GM19043 (cell line): Measurements from ENCODE around the gene RBFOX2.
"Not testable (repeated sequence)": the region's sequence is repeated elsewhere in the genome, so short reads cannot be mapped to it uniquely, and the experiment has no call there.

ENCODE experiments used
- ATAC-seq: cut with Tn5 transposase; IDR thresholded peaks from one replicate; pipeline ENCODE4 v1.9.1; 2021; ENCODE audit warnings: low read depth; ENCODE audit not compliant: unreplicated experiment

Gene RBFOX2, protein sequence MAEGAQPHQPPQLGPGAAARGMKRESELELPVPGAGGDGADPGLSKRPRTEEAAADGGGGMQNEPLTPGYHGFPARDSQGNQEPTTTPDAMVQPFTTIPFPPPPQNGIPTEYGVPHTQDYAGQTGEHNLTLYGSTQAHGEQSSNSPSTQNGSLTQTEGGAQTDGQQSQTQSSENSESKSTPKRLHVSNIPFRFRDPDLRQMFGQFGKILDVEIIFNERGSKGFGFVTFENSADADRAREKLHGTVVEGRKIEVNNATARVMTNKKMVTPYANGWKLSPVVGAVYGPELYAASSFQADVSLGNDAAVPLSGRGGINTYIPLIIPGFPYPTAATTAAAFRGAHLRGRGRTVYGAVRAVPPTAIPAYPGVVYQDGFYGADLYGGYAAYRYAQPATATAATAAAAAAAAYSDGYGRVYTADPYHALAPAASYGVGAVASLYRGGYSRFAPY

GRCh38 chr22:36028646-36029405, at the start of gene RBFOX2:
TSS of gene RBFOX2 (minus strand) at chr22:36028824. CDS start at chr22:36028425, 399 bp downstream.
- ATAC-seq, result no peak

- no peak for ATAC-seq
Observed at GRCh38 chr22:36077271-36077670, 48.6 kb upstream of the RBFOX2 start.

GRCh38 chr22:36075724-36076123, 47.1 kb upstream of the RBFOX2 start:
- no peak for ATAC-seq

DNA sequence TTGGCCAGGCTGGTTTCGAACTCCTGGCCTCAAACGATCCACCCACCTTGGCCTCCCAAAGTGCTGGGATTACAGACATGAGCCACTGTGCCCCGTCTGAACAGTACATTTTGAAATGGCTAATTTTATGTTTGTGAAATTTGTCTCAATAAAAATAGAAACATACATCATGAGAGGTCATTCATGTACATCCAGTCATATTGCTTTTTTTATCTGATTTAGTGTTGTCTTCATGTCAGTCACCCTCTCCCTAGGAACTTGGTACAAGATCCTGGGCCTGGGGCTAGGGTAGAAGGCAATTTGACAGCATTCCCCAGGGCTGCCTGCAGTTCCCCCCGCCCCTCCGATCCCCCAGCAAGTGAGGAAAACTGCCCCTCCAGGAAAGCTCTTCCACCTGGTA, 46.6 kb upstream of the RBFOX2 start:
- no peak for ATAC-seq

DNA sequence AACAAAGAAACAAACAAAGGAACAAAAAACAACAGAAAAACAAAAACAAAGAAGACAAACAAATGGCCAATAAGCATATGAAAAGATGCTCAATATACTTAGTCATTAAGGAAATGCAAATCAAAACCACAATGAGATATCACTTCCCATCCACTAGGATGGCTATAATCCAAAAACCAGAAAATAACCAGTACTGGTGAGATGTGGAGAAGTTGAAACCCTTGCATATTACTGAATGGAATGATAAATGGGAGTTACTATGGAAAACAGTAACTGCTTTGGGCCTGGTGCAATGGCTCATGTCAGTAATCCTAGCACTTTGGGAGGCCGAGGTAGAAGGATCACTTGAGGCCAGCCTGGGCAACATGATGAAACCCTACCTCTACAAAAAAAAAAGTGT, 44.9 kb upstream of the RBFOX2 start:
- no peak for ATAC-seq

DNA sequence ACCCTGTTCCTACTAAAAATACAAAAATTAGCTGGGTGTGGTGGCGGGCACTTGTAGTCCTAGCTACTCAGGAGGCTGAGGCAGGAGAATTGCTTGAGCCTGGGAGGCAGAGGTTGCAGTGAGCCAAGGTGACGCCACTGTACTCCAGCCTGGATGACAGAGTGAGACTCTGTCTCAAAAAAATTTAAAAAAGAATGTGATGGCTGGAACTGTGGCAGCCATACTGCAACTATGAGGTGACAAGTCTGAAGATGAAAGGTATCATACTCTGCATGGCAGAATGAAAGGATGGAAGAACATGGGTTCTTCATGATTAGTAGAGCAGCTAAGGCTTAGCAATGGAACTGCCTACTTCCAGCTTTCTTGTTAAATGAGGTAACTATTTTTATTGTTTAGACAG, 42.0 kb upstream of the RBFOX2 start:
- ATAC-seq, result not testable (repeated sequence)

DNA sequence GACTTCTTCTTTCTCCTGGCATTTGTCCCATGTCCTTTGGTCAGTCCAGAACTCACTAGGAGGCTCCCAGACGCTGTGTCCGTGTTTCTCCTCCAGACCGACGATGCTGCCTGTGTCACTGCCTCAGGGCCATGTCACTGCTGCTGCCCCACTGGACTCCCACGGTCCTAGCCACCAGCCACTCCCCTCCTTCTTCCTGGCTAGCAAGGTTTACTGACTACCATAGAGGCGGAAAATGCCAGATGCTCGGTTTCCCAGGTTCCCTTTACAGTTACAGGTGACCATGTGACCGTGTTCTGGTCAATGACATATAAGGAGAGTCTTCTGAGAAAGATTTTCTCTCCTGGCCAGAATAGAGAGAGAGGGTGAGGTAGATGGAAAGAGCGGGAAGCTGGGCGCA, 40.7 kb upstream of the RBFOX2 start:
- ATAC-seq, result no peak

GRCh38 chr22:36068776-36069344, 40.2 kb upstream of the RBFOX2 start:
- no peak for ATAC-seq

GRCh38 chr22:36067235-36067558, 38.6 kb upstream of the RBFOX2 start:
- no peak for ATAC-seq

GRCh38 chr22:36065775-36066544, 37.3 kb upstream of the RBFOX2 start:
- no peak for ATAC-seq

DNA sequence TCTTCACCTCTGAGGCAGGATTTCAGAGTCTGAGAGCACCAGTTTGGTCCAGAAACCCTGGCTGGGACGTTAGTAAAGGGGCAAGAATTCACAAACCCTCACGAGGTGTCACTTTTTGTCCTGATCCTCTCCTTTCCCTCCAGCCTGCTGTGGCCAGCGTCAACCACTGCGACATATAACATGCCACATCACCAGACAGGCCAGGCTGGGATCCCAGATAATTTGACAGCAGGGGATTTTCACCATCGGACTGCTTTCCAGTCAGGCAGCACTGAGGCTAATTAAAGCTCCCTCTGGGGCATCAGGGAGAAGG, 36.8 kb upstream of the RBFOX2 start:
- no peak for ATAC-seq

- no peak for ATAC-seq
Observed at GRCh38 chr22:36064358-36064757, 35.7 kb upstream of the RBFOX2 start.

DNA sequence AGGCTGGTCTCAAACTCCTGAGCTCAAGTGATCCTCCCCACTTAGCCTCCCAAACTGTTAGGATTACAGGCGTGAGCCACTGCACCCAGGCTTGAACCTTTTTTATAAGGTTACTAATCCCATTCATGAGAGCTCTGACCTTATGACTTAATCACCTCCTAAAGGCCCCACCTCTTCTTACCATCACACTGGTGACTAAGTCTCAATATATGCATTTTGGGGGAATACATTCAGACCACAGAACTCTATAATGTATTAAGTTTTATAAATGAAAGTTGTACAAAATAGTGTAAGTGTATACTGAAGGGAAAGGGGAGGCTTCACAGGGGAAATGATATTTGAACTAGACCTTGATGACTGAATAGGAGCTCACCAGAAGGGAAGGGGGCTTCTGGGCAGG, 28.4 kb upstream of the RBFOX2 start:
- ATAC-seq, result no peak

GRCh38 chr22:36055376-36056295, 27.0 kb upstream of the RBFOX2 start:
- ATAC-seq, result no peak

GRCh38 chr22:36054446-36054845, 25.8 kb upstream of the RBFOX2 start:
- ATAC-seq, result not testable (repeated sequence)

GRCh38 chr22:36053242-36054147, 24.9 kb upstream of the RBFOX2 start:
- ATAC-seq, result no peak

DNA sequence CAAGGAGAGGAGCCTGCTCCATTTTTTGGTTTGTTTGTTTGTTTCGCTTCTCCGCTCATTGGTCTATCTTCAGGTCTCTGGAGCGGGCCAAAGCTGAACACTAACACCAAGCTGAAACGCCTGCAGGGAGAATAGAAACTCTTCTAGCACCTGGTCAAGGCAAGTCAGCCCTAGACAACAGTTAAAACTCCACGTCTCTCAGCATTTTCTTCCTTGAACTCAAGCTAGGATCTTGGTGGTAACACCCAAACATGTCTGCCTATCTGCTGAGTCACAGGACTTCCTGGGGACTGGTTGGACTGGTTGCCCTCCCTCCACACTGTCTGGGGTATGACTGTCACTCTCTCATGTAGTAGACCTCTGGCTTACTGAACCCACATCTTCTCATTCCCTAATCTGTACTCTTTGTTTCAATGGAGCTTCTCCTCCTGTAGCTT, 23.9 kb upstream of the RBFOX2 start:
- no peak for ATAC-seq

- ATAC-seq, result no peak
Observed at GRCh38 chr22:36049678-36049997, 21.0 kb upstream of the RBFOX2 start.
